MCF 10A (cell line): ENCODE results near the gene PRLR. TPM values are rescaled to one million over a fixed set of nuclear protein-coding genes. Genes with fewer than 3 reads are reported as not detected.

Source experiments
- BruUV-seq: library from RNA; stranded (reverse); fragments of 400-500 nt; replicated peaks from 2 replicates; lab custom pipeline; 2021; lab: Mats Ljungman, UMichigan
- CTCF ChIA-PET: fragments of 300-600 bp; sonication (Branson Sonifier 250); formaldehyde crosslinking; extraction: SDS; loops from one replicate; lab custom pipeline; 2021; ENCODE audit warnings: antibody characterized with exemption, inconsistent platforms; lab: Yijun Ruan, JAX
- POLR2A ChIA-PET: fragments of 300-600, 350-650 bp; sonication (Branson Sonifier 250); formaldehyde crosslinking; extraction: SDS; loops from one replicate; lab custom pipeline; 2020; ENCODE audit warnings: antibody characterized with exemption, inconsistent platforms; lab: Yijun Ruan, JAX
- DNase-seq: peaks from one replicate; pipeline ENCODE4 v3.0.0-alpha.2; 2018; ENCODE audit not compliant: unreplicated experiment
- H3K27ac Mint-ChIP-seq: one replicate; pipeline ENCODE4 v1.8.0; 2022; ENCODE audit warnings: mild to moderate bottlenecking, low read depth, mixed read lengths; ENCODE audit not compliant: unreplicated experiment
- H3K27me3 Mint-ChIP-seq: one replicate; pipeline ENCODE4 v1.8.0; 2022; ENCODE audit warnings: mixed read lengths; ENCODE audit not compliant: insufficient read depth, unreplicated experiment
- H3K36me3 Mint-ChIP-seq: one replicate; pipeline ENCODE4 v1.8.0; 2022; ENCODE audit warnings: mild to moderate bottlenecking, moderate library complexity, mixed read lengths; ENCODE audit not compliant: insufficient read depth, unreplicated experiment
- H3K4me1 Mint-ChIP-seq: one replicate; pipeline ENCODE4 v1.8.0; 2022; ENCODE audit warnings: mixed read lengths; ENCODE audit not compliant: insufficient read depth, unreplicated experiment
- H3K4me3 Mint-ChIP-seq: one replicate; pipeline ENCODE4 v1.8.0; 2022; ENCODE audit warnings: mild to moderate bottlenecking, moderate library complexity, mixed read lengths; ENCODE audit not compliant: unreplicated experiment
- H3K9me3 Mint-ChIP-seq: one replicate; pipeline ENCODE4 v1.8.0; 2022; ENCODE audit warnings: mixed read lengths; ENCODE audit not compliant: unreplicated experiment
- intact Hi-C: fragments of 100-400 bp; cut with micrococcal nuclease; formaldehyde crosslinking; loops from 2 replicates; pipeline ENCODE4 v1.14.1; 2022
- total RNA-seq: library from RNA; stranded (reverse); gene quantifications from 2 replicates; pipeline ENCODE4 v1.2.3, GENCODE V29; 2022
- TF ChIP-seq, protein P1 (sequence below): fragments of 200-600 bp; IDR thresholded peaks from one replicate; pipeline ENCODE4 v1.8.0; 2022; ENCODE audit warnings: antibody characterized with exemption, mild to moderate bottlenecking; ENCODE audit not compliant: unreplicated experiment

The PRLR gene
- total RNA-seq, 1 experiment from 2014 or later = 0.16 TPM

DNA sequence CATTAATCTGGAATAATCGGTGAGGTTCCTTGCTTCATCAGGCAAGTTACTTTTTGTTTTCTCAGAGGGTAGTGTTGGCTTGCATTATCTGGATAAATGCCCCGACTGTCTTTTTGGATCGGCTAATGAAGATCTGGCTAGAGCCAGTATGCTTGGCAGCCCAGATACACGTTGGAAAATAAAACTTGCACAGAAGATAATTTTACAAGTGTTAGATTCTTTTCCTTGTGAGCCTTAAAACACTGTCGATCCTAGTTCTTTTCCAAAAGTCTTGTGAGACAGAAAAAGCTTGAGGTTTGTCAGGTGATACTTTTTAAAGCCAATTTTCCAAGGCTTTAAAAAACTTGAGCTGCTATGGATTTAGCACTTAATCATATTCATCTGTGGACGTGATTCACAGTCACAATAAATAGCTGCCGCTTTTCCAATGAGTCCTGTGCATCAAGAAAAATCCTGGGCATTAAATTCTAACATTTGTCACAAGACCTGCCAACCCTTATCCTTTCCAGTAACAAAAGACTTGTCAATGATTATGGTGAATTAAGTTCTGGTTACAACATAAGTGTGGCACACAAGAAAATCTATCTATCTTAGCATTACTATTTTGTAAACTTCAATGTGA is 68.5 kb downstream of the PRLR start:
- DNase-seq = no peak
- Mint-ChIP-seq H3K4me3 (no peak overlapping the region), H3K9me3 (no peaks in the 10 kb centered on the region), H3K4me1 (no peaks in the 10 kb centered on the region), H3K36me3 (no peaks in the 10 kb centered on the region), H3K27ac (no peak overlapping the region), H3K27me3 (peaks cover 14% of the 10 kb centered on the region)
- ChIA-PET CTCF (interaction anchor here (0.6 to 0.7 kb wide), 2 partner anchors 36 to 641 kb away, joined by 3 read pairs; no protein-coding TSS in a partner anchor), POLR2A (no interaction called here)
- TF ChIP-seq, protein P1, sequence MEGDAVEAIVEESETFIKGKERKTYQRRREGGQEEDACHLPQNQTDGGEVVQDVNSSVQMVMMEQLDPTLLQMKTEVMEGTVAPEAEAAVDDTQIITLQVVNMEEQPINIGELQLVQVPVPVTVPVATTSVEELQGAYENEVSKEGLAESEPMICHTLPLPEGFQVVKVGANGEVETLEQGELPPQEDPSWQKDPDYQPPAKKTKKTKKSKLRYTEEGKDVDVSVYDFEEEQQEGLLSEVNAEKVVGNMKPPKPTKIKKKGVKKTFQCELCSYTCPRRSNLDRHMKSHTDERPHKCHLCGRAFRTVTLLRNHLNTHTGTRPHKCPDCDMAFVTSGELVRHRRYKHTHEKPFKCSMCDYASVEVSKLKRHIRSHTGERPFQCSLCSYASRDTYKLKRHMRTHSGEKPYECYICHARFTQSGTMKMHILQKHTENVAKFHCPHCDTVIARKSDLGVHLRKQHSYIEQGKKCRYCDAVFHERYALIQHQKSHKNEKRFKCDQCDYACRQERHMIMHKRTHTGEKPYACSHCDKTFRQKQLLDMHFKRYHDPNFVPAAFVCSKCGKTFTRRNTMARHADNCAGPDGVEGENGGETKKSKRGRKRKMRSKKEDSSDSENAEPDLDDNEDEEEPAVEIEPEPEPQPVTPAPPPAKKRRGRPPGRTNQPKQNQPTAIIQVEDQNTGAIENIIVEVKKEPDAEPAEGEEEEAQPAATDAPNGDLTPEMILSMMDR = no peak
- BruUV-seq = no TSS peak
- intact Hi-C loops = no loop called here

DNA sequence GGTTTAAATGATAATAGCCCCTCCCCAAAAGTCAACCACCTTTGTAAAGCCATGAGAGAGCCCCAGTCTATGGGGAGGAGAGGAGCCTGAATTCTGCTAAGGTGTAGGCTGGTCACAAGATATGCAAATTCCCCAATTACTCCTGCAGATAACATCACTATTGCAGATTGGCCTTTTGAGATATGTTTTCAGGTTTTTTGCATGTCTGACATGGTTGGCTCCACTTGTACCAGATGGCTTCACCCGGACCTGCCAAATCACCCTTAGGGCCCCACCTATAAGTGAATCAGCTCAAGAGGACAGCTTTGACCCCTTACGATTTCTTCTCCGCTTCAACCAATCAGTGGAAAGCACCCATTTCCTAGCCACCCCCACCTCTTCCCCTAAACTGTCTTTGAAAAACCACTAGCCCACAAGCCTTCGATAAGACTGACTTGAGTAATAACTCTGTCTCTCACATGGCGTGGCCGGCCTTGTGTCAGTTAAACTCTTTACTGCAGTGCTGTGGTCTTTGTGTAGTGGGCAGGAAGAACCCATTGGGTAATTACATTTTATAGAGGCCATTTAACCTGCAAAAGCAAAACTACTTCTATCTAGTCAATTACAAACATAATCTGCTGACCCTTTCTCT is 69.7 kb downstream of the PRLR start:
- DNase-seq = no peak
- TF ChIP-seq, protein P1 = no peak
- Mint-ChIP-seq H3K36me3 (no peaks in the 10 kb centered on the region), H3K9me3 (no peaks in the 10 kb centered on the region), H3K27ac (no peak overlapping the region), H3K4me3 (no peak overlapping the region), H3K4me1 (no peaks in the 10 kb centered on the region), H3K27me3 (peaks cover 14% of the 10 kb centered on the region)
- intact Hi-C loops = no loop called here
- no TSS peak for BruUV-seq
- POLR2A ChIA-PET = no interaction called here
- CTCF ChIA-PET = no interaction called here

DNA sequence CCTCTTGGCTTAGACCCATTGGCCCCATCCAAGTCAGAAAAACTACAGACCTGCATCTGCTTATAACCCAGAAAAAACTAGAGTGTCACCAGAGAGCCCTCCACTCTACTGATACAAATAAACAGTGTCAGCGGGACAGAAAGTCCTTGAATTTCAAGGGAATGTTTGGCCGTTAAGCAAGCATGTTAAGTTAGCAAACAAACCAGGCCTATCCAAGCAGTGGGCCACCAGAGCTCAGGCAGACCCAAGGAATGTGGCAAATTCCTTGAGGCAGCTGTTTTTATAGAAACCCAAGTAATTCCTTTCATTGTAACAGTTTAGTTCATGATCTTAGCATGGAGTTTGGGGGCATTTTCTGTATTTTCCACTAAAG is 70.9 kb downstream of the PRLR start:
- Mint-ChIP-seq H3K27me3 (peaks cover 4% of the 10 kb centered on the region), H3K9me3 (no peaks in the 10 kb centered on the region), H3K27ac (no peak overlapping the region), H3K4me1 (no peaks in the 10 kb centered on the region), H3K36me3 (no peaks in the 10 kb centered on the region), H3K4me3 (no peak overlapping the region)
- DNase-seq = no peak
- TF ChIP-seq, protein P1 = no peak
- intact Hi-C loops = no loop called here
- POLR2A ChIA-PET = no interaction called here
- no TSS peak for BruUV-seq
- CTCF ChIA-PET = no interaction called here

DNA sequence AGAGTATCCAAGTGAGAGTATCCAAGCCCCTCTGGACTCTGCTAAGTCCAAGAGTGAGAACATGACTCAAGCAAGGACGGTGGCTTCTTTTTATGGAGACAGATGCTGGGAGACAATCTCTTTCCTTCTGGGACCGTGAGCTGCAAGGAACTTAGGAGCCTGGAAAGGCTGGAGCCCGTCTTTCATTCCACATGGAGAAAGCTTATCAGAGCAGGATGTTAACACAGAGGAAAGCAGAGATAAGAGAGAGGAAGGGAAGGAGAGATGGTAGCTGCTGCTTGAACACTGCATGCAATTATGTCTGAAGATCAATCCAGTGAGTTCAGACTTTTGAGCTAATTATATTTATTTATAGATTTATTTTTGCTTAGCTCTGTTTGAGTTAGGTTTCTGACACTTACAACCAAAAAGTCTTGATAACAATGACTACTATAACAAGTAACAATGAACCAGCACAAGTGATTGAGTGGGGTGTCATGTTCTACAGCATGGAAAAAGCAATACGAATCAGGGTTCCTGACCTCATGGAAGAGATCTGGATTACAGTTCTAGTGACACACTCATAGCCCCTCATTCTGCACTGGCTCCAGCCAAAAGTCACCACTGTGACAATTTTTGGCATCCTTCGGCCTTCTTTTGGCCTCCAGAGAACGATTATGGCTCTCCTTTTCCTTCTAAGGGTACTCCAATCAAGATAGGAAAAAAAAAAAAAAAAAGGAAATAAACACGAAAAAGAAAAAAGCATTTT is 71.5 kb downstream of the PRLR start:
- no peaks in the 10 kb centered on the region for H3K36me3 Mint-ChIP-seq
- H3K9me3 Mint-ChIP-seq = no peaks in the 10 kb centered on the region
- H3K27me3 Mint-ChIP-seq = no peaks in the 10 kb centered on the region
- CTCF ChIA-PET = no interaction called here
- no TSS peak for BruUV-seq
- no peak for DNase-seq
- H3K4me3 Mint-ChIP-seq = no peak overlapping the region
- POLR2A ChIA-PET = no interaction called here
- TF ChIP-seq, protein P1 = no peak
- no peak overlapping the region for H3K27ac Mint-ChIP-seq
- H3K4me1 Mint-ChIP-seq = no peaks in the 10 kb centered on the region
- intact Hi-C loops = no loop called here
